Gastroesophageal sphincter (tissue), 4 donors: Measurements from ENCODE around the gene CACNA1E. TPM values are rescaled to one million over a fixed set of nuclear protein-coding genes. Genes with fewer than 3 reads are reported as not detected.
A peak's percentile ranks its signal among the peaks of the same experiment; 100 is the strongest.

Experiments used
- ATAC-seq: fragments of 150-250 bp; one replicate; pipeline ENCODE4 v1.9.1; 2016; ENCODE audit warnings: mild to moderate bottlenecking, moderate library complexity
- H3K27ac ChIP-seq, 4 donors: fragments of 200-600 bp; sonication (generic) in 3 of 4; 1 replicate in 3 of 4; 2 replicates in 1 of 4; pipeline ENCODE4 v1.5.1; 2016 to 2019
- H3K27me3 ChIP-seq: fragments of 200-600 bp; sonication (generic); one replicate; pipeline ENCODE4 v1.5.1; 2019
- H3K36me3 ChIP-seq, 2 donors: fragments of 200-600 bp; sonication (generic); one replicate each; pipeline ENCODE4 v1.5.1; 2019; ENCODE audit warnings: control low read depth in 1 of 2
- H3K4me1 ChIP-seq, 3 donors: fragments of 200-600 bp; sonication (generic); 1 replicate in 2 of 3; 2 replicates in 1 of 3; pipeline ENCODE4 v1.5.1; 2016 to 2019; ENCODE audit warnings: control low read depth in 2 of 3
- H3K4me3 ChIP-seq, 2 donors: fragments of 200-600 bp; sonication (generic); one replicate each; pipeline ENCODE4 v1.5.1; 2019; ENCODE audit warnings: mild to moderate bottlenecking in 1 of 2, moderate library complexity in 1 of 2
- H3K9me3 ChIP-seq, 3 donors: fragments of 200-600 bp; sonication (generic); one replicate each; pipeline ENCODE4 v1.5.1; 2017 to 2019; ENCODE audit warnings: control low read depth in 2 of 3
- CTCF ChIP-seq, 4 experiments: fragments of 200-600 bp in 2 of 4; fragments of 450-650 bp in 2 of 4; sonication (generic) in 1 of 4; IDR thresholded peaks; one replicate each; pipeline ENCODE4 v1.5.1; 2017 to 2019; ENCODE audit warnings: antibody characterized with exemption in 4 of 4, mild to moderate bottlenecking in 2 of 4, moderate library complexity in 2 of 4
- EP300 ChIP-seq: sonication (generic); formaldehyde crosslinking; IDR thresholded peaks from one replicate; pipeline ENCODE4 v1.6.1; 2017; ENCODE audit warnings: antibody characterized with exemption, mild to moderate bottlenecking
- POLR2A ChIP-seq, 2 donors: fragments of 450-650 bp; IDR thresholded peaks; one replicate each; pipeline ENCODE4 v1.6.1; 2017; ENCODE audit warnings: antibody characterized with exemption in 2 of 2, mild to moderate bottlenecking in 2 of 2, moderate library complexity in 1 of 2
- POLR2AphosphoS5 ChIP-seq: sonication (generic); formaldehyde crosslinking; IDR thresholded peaks from one replicate; pipeline ENCODE4 v1.6.1; 2017; ENCODE audit warnings: antibody characterized with exemption
- WGBS, 2 donors: methylation state at CpG; one replicate each; pipeline ENCODE4 v1.1.5; 2018; ENCODE audit warnings: low coverage in 1 of 2; 5-methylcytosine and 5-hydroxymethylcytosine counted together
- total RNA-seq, 4 donors: library from RNA; depleted of rRNA; stranded (reverse); fragments of >200 nt; gene quantifications; one replicate each; pipeline ENCODE4 v1.1.0, GENCODE V29; 2016

The CACNA1E gene
- total RNA-seq, 4 donors from 2014 or later, result 0.13 to 0.23 (median 0.16) TPM

GRCh38 chr1:181661569-181661968 is 178.3 kb downstream of the CACNA1E start:
- no peaks in the 10 kb centered on the region for H3K27me3 ChIP-seq
- no peaks in the 10 kb centered on the region for H3K36me3 ChIP-seq
- no peak overlapping the region for H3K27ac ChIP-seq
- no peak for ATAC-seq
- H3K4me3 ChIP-seq, result no peak overlapping the region
- TF ChIP-seq POLR2A (IDR thresholded peaks at IDR 0.05), result no peak
- no peak for TF ChIP-seq CTCF (IDR thresholded peaks at IDR 0.05)
- no peak for TF ChIP-seq POLR2AphosphoS5
- no peak for TF ChIP-seq EP300
- no peaks in the 10 kb centered on the region for H3K4me1 ChIP-seq
- whole genome bisulfite sequencing, 2 donors, result 100% methylated on average over 1 of the region's 1 CpG
- no peaks in the 10 kb centered on the region for H3K9me3 ChIP-seq

GRCh38 chr1:181662606-181663005 is 179.3 kb downstream of the CACNA1E start:
- no peak for ATAC-seq
- no peaks in the 10 kb centered on the region for H3K27me3 ChIP-seq
- TF ChIP-seq CTCF (IDR thresholded peaks at IDR 0.05) (no peak), EP300 (no peak), POLR2A (IDR thresholded peaks at IDR 0.05) (no peak), POLR2AphosphoS5 (no peak)
- no peak overlapping the region for H3K27ac ChIP-seq
- no peaks in the 10 kb centered on the region for H3K36me3 ChIP-seq
- no peaks in the 10 kb centered on the region for H3K4me1 ChIP-seq
- no peak overlapping the region for H3K4me3 ChIP-seq
- no peaks in the 10 kb centered on the region for H3K9me3 ChIP-seq

GRCh38 chr1:181664543-181664942 is 181.2 kb downstream of the CACNA1E start:
- H3K27ac ChIP-seq, result no peak overlapping the region
- H3K4me1 ChIP-seq, result no peaks in the 10 kb centered on the region
- H3K36me3 ChIP-seq, result no peaks in the 10 kb centered on the region
- no peaks in the 10 kb centered on the region for H3K9me3 ChIP-seq
- TF ChIP-seq EP300 (no peak), POLR2AphosphoS5 (no peak), CTCF (IDR thresholded peaks at IDR 0.05) (no peak), POLR2A (IDR thresholded peaks at IDR 0.05) (no peak)
- WGBS, 2 donors, result 79 to 90% methylated on average over 2 of the region's 2 CpGs
- ATAC-seq, result no peak
- no peak overlapping the region for H3K4me3 ChIP-seq
- no peaks in the 10 kb centered on the region for H3K27me3 ChIP-seq

- Histone ChIP-seq H3K36me3 (no peaks in the 10 kb centered on the region), H3K27me3 (no peaks in the 10 kb centered on the region), H3K9me3 (peaks cover 0 to 4% (median 0%) of the 10 kb centered on the region in 3 donors), H3K4me3 (no peak overlapping the region), H3K27ac (no peak overlapping the region), H3K4me1 (no peaks in the 10 kb centered on the region)
- ATAC-seq, result no peak
- 63 to 85% methylated on average over 6 of the region's 6 CpGs for WGBS, 2 donors
- TF ChIP-seq EP300, result no peak
- no peak for TF ChIP-seq CTCF (IDR thresholded peaks at IDR 0.05)
- no peak for TF ChIP-seq POLR2A (IDR thresholded peaks at IDR 0.05)
- TF ChIP-seq POLR2AphosphoS5, result no peak
Measured at GRCh38 chr1:181669246-181669645, 185.9 kb downstream of the CACNA1E start.

GRCh38 chr1:181674617-181675016 is 191.3 kb downstream of the CACNA1E start:
- Histone ChIP-seq H3K27me3 (no peaks in the 10 kb centered on the region), H3K36me3 (no peaks in the 10 kb centered on the region), H3K27ac (no peak overlapping the region), H3K4me3 (no peak overlapping the region), H3K4me1 (no peaks in the 10 kb centered on the region), H3K9me3 (peaks cover 0 to 4% (median 0%) of the 10 kb centered on the region in 3 donors)
- WGBS, 2 donors, result 85 to 100% methylated on average over 1 to 2 of the region's 3 CpGs
- TF ChIP-seq CTCF (IDR thresholded peaks at IDR 0.05) (no peak), POLR2AphosphoS5 (no peak), EP300 (no peak), POLR2A (IDR thresholded peaks at IDR 0.05) (no peak)
- ATAC-seq, result peak; percentile 10
